ENCODE data around the gene ARHGEF28.

DNA sequence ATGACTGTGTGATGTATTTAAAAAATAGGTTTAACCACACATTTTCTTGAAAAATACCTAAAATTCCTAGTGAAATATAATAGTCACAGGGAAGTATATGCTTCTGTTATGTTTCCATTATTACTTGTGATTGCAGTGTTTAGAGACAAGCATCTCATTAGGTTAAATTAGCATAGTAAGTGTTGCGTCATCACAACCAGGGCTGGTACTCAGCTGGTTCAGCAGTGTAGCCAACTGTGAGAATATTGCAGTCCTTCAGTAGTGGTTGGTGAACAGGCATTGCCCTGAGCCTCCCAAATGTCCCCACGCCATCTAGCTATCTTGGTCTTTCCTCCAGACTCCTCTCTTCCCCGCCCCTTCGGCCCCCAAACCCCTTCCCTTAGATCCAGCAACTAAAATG lies 261.7 kb downstream of the ARHGEF28 start:
- TF ChIP-seq, protein P1, sequence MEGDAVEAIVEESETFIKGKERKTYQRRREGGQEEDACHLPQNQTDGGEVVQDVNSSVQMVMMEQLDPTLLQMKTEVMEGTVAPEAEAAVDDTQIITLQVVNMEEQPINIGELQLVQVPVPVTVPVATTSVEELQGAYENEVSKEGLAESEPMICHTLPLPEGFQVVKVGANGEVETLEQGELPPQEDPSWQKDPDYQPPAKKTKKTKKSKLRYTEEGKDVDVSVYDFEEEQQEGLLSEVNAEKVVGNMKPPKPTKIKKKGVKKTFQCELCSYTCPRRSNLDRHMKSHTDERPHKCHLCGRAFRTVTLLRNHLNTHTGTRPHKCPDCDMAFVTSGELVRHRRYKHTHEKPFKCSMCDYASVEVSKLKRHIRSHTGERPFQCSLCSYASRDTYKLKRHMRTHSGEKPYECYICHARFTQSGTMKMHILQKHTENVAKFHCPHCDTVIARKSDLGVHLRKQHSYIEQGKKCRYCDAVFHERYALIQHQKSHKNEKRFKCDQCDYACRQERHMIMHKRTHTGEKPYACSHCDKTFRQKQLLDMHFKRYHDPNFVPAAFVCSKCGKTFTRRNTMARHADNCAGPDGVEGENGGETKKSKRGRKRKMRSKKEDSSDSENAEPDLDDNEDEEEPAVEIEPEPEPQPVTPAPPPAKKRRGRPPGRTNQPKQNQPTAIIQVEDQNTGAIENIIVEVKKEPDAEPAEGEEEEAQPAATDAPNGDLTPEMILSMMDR (conservative IDR thresholded peaks at IDR 0.05; ENCODE audit: low read length), result no peak
- no peak for TF ChIP-seq EZH2phosphoT487 (IDR thresholded peaks at IDR 0.05; ENCODE audit: borderline replicate concordance, low read depth, low read length)

Measured in OCI-LY7 (cell line).